Measurements from ENCODE around the gene PALB2. TPM values are rescaled to one million over a fixed set of nuclear protein-coding genes. Genes with fewer than 3 reads are reported as not detected.

The PALB2 gene
- total and polyA plus RNA-seq, 9 of the 15 experiments (the other 6 are each of a cell fraction or from before 2014, with no cell fraction given), result 7.0 to 25.8 (median 15.2) TPM

DNA sequence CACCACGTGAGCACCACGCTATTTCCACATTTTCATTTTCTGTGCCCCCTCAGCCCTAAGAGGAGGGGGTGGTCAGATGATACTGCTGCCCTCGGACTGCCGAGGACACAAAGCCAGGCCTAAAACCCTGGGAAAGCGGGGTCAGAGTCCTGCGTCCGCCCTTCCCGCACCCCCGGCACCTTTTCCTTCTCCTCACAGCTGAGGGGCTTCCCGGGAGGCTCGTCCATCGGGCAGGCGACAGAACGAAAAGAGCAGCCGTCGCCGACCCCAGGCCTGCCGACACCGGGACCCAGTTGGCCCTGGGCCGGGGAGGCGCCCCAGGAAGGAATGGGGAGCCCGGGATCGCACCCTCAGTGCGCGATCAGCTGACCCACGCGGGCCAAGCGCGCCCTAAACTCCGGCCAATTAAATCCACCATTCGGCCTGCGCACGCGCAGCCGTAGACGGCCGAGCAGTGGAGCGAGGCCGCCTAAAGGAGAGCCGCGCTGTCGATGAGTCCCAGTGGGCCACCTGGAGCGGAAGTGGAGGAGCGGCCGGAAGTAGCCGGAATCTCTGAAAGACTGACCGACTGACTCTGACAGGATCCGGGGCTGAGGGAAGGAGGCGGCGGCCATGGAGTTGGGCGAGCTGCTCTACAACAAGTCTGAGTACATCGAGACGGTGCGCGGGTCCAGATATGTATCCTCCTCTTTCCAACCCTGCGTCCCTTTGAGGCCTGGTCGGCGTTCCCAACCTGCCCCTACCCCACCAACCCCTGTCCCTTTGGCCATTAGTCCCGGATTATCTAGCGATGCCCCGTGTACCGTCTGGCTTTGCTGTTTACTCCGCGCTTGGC is at the start of gene PALB2, which contains the start of gene DCTN5 (continued):
- TF ChIP-seq, protein P1, sequence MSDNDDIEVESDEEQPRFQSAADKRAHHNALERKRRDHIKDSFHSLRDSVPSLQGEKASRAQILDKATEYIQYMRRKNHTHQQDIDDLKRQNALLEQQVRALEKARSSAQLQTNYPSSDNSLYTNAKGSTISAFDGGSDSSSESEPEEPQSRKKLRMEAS (CRISPR knock-in tag; IDR thresholded peaks at IDR 0.05), result peak; percentile 94
- TF ChIP-seq, protein P2, sequence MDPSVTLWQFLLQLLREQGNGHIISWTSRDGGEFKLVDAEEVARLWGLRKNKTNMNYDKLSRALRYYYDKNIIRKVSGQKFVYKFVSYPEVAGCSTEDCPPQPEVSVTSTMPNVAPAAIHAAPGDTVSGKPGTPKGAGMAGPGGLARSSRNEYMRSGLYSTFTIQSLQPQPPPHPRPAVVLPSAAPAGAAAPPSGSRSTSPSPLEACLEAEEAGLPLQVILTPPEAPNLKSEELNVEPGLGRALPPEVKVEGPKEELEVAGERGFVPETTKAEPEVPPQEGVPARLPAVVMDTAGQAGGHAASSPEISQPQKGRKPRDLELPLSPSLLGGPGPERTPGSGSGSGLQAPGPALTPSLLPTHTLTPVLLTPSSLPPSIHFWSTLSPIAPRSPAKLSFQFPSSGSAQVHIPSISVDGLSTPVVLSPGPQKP (CRISPR knock-in tag; IDR thresholded peaks at IDR 0.05), result no peak
- TF ChIP-seq, protein P3, sequence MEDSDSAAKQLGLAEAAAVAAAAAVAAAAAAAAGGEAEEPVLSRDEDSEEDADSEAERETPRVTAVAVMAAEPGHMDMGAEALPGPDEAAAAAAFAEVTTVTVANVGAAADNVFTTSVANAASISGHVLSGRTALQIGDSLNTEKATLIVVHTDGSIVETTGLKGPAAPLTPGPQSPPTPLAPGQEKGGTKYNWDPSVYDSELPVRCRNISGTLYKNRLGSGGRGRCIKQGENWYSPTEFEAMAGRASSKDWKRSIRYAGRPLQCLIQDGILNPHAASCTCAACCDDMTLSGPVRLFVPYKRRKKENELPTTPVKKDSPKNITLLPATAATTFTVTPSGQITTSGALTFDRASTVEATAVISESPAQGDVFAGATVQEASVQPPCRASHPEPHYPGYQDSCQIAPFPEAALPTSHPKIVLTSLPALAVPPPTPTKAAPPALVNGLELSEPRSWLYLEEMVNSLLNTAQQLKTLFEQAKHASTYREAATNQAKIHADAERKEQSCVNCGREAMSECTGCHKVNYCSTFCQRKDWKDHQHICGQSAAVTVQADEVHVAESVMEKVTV (CRISPR knock-in tag; IDR thresholded peaks at IDR 0.05), result no peak
- TF ChIP-seq ZNF140 (CRISPR knock-in tag; IDR thresholded peaks at IDR 0.05) (no peak), TAF7 (tag; IDR thresholded peaks at IDR 0.05) (peak; percentile 31; the same call in 1 of the 2 replicates), ZKSCAN8 (CRISPR knock-in tag; IDR thresholded peaks at IDR 0.05) (no peak), U2AF2 (optimal IDR thresholded peaks at IDR 0.05; ENCODE audit: low read depth, low read length) (no peak), BCOR (IDR thresholded peaks at IDR 0.05) (no peak), MCM3 (IDR thresholded peaks at IDR 0.05) (no peak), CTBP1 (IDR thresholded peaks at IDR 0.05; ENCODE audit: borderline replicate concordance) (peak; percentile 37; the same call in 1 of the 2 replicates), PTBP1 (IDR thresholded peaks at IDR 0.05; ENCODE audit: low read depth, low read length) (no peak), RAD51 (IDR thresholded peaks at IDR 0.05; ENCODE audit: borderline replicate concordance, low read depth) (peak; percentile 89), RBM22 (IDR thresholded peaks at IDR 0.05; ENCODE audit: low read depth, low read length, poor library complexity, severe bottlenecking) (peak; percentile 19), SNRNP70 (optimal IDR thresholded peaks at IDR 0.05; ENCODE audit: low read depth, low read length) (no peak), HEY1 (CRISPR knock-in tag; IDR thresholded peaks at IDR 0.05; ENCODE audit: borderline replicate concordance) (no peak), GTF2E2 (tag; IDR thresholded peaks at IDR 0.05) (peak; percentile 62; the same call in 1 of the 2 replicates), CHD1 (IDR thresholded peaks at IDR 0.05; ENCODE audit: low read length) (peak; percentile 35), ZNF57 (CRISPR knock-in tag; IDR thresholded peaks at IDR 0.05) (no peak)
- TF ChIP-seq, protein P4, sequence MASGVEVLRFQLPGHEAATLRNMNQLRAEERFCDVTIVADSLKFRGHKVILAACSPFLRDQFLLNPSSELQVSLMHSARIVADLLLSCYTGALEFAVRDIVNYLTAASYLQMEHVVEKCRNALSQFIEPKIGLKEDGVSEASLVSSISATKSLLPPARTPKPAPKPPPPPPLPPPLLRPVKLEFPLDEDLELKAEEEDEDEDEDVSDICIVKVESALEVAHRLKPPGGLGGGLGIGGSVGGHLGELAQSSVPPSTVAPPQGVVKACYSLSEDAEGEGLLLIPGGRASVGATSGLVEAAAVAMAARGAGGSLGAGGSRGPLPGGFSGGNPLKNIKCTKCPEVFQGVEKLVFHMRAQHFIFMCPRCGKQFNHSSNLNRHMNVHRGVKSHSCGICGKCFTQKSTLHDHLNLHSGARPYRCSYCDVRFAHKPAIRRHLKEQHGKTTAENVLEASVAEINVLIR (CRISPR knock-in tag; IDR thresholded peaks at IDR 0.05), result no peak

Measured in K562 (cell line).